Measurements from ENCODE around the gene MVB12B. TPM values are rescaled to one million over a fixed set of nuclear protein-coding genes. Genes with fewer than 3 reads are reported as not detected.
"Not testable (repeated sequence)": the region's sequence is repeated elsewhere in the genome, so short reads cannot be mapped to it uniquely, and the experiment has no call there.

Gene MVB12B
- total RNA-seq, 2 donors from 2014 or later: 16.1 to 17.2 TPM

DNA sequence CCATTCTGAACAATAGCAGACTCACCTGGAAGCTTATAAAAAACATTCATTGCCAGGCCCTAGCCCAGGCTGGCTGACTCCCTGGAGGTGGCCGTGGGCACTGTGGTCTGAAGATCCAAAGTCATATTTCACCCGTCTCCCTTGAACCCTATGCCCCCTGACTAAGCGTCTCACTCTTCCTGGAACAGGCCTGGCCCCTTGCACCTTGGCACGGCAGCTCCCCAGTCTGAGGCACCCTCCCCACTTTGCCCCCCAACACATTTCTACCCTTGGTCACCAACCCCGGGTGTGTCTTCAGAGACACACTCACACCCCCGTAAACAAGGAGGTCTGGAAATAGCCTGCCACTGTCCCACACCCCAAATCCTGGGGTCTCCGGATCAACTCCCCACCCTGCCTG, 218.5 kb downstream of the MVB12B start:
- intact Hi-C loops (cut with DNase I, micrococcal nuclease): no loop called here
- ATAC-seq (no peak), DNase-seq (peak in 1 of 2 donors; percentile 1)

DNA sequence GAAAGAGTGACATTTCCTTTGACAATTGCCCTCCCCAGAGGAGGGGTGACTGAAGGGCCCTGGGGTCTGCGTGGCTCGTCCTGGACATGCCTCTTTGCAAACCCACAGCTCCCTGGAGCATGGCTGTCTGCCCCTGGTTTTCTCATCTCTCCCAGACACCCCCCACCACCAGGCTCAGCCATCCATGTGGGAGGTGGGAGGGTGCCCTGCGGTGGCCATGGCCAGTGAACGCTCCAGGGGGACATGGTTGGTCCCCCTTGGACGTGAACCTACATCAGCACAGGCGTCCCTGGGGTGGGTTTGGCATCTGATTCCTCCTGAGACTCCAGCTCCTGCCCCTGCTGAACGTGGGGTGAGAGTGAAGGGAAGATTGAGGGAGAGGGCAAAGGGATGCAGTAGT, 219.4 kb downstream of the MVB12B start:
- no peak for ATAC-seq
- peak in 1 of 2 donors; percentile 9 for DNase-seq
- intact Hi-C loops (cut with DNase I, micrococcal nuclease): no loop called here

DNA sequence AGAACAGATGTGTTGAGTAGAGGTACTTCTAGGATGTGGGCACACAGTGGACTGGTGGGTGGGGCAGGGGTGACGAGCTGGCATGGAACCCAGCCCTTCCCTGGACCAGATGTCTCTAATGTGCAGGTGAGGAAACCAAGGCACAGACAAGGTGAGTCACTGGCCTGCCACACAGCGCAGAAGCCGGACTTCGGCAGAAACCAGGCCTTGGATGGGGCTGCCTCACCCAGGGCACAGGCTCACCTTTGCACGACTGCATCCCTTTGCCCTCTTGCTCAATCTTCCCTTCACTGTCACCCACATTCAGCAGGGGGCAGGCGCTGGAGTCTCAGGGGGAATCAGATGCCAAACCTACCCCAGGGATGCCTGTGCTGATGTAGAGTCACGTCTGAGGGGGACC, 221.7 kb downstream of the MVB12B start:
- no peak for DNase-seq
- intact Hi-C loops (cut with DNase I, micrococcal nuclease): no loop called here
- ATAC-seq: no peak

DNA sequence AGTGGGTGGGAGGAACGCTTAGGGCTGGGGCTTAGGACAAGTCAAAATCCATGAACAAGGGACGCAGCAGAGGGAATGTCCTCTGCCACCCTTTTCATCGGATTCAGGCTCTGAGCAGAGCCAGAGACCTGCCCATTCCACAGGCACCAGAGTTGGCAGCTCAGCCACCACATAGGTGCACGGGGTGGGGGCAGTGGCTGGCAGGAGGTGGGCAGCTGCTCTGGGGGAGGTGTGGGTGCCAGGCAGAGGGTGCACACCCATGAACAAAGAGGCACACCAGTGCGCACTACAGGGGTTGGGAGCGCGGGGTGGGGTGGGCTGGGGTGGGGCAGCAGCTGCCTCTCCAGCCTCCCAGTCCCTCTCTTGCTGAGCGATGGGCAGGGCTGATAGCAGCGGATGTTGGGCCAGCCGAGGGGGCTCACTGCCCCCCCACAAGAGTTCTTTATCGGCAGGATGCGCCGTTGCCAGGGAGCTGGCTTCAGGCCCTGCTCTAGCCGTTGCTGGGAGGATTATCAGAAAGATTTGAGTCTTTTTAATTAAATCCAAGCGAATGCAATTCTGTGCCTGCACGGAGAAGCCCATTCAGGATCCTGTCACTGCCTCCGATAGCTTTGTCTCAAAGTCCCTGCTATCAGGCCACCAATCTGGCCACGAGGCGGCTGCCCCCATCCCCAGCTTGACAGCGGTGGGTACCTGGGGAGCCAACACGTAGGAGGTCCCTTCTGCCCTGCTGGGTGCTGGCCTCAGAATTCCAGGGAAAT, 222.8 kb downstream of the MVB12B start:
- intact Hi-C loops (cut with DNase I, micrococcal nuclease): no loop called here
- DNase-seq (no peak), ATAC-seq (no peak)

DNA sequence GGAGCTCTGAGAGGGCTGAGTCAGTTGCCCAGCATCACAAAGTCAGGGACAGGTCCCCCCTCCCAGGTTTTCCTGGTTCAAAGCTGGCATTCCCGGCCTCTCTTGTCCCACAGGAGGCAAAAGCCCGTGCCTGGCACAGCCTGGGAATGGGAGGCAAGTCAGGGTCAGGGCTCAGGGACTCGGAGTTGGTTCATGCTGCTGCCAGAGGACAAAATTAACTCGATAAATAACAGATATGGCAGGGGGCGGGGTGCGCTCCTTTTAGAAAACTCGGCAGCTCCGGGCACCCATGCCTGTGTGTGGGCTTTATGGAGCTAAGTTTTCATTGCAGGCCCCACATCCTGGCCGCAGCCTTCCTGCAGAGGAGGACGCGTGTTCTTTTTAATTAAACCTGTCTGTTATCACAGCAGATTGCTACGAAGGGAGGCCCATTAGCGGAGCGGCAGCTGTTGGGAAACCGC, 224.3 kb downstream of the MVB12B start:
- intact Hi-C loops (cut with DNase I, micrococcal nuclease): no loop called here
- DNase-seq: no peak
- ATAC-seq: no peak

DNA sequence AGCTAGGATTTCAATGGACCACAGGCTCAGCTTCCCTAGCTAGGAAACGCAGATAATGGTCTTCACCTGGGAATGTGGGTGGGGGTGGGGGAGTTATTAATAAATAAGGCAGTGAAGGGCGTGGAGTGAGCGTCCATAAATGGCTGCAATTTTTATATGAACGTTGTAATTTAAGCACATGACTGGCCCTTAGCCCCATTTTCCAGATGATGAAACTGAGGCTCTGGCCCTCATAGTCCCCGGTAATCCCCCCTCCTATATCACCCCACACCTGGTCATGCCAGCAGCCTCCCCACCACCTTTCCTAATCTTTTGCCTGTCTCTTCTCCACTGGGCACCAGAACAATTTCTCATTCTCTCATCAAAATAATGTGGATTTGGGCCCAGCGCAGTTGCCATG, 225.2 kb downstream of the MVB12B start:
- DNase-seq (no peak), ATAC-seq (no peak)
- intact Hi-C loops (cut with DNase I, micrococcal nuclease): no loop called here

DNA sequence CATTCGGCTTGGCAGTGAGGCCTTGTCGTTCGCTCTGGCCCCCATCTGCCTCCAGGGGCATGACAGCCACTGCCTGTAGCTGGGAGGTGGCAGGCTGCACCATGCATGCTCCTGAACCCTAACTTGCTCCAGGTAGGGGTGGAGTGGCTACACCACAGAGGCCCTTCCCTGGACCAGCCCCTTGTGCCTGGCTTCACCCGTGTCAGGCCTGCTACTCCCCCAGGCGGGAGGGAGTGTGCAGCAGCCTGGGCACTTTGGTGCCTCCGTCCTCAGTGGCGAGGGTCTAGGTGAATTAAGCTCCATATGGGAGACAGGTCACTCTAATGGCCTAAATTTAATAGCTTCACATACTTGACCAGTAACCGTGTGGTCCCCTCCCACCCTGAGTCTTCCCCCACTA, 227.7 kb downstream of the MVB12B start:
- DNase-seq: no peak
- ATAC-seq: no peak
- intact Hi-C loops (cut with DNase I, micrococcal nuclease): no loop called here

DNA sequence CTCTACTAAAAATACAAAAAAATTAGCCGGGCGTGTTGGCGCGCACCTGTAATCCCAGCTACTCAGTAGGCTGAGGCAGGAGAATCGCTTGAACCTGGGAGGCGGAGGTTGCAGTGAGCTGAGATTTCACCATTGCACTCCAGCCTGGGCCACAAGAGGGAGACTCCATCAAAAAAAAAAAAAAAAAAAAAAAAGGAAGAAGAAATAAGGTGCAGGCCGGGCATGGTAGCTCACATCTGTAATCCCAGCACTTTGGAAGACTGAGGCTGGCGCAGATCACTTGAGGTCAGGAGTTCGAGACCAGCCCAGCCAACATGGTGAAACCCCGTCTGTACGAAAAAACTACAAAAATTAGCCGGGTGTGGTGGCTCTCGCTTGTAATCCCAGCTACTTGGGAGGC, 228.8 kb downstream of the MVB12B start:
- intact Hi-C loops (cut with DNase I, micrococcal nuclease): loop anchor here (5.0 kb wide), 1 partner anchor 53 kb away; no protein-coding TSS in a partner anchor
- not testable (repeated sequence) for ATAC-seq

More for the DNA sequence above, 228.8 kb downstream of the MVB12B start:
- not testable (repeated sequence) for DNase-seq

All from left colon (tissue), 2 donors.